Spinal cord (tissue), 10 donors: ENCODE data around the gene SLC12A3. TPM values are rescaled to one million over a fixed set of nuclear protein-coding genes. Genes with fewer than 3 reads are reported as not detected.

ENCODE experiments used
- DNase-seq, 6 donors: peaks; one replicate each; pipeline versions ENCODE4 v3.0.0 to v3.0.0-alpha.2; 2013 to 2015; ENCODE audit warnings: low spot score in 6 of 6, low read depth in 4 of 6
- H3K27ac ChIP-seq: one replicate; pipeline ENCODE4 v1.5.1; 2013; ENCODE audit warnings: low read depth, low read length, control low read depth
- H3K27me3 ChIP-seq: one replicate; pipeline ENCODE4 v1.6.1; 2013; ENCODE audit warnings: low read length; ENCODE audit not compliant: control insufficient read depth, insufficient read depth
- H3K36me3 ChIP-seq: one replicate; pipeline ENCODE4 v1.6.1; 2013; ENCODE audit warnings: low read length; ENCODE audit not compliant: control insufficient read depth, insufficient read depth
- H3K4me1 ChIP-seq: one replicate; pipeline ENCODE4 v1.6.1; 2013; ENCODE audit warnings: low read length; ENCODE audit not compliant: control insufficient read depth, insufficient read depth
- H3K4me3 ChIP-seq: one replicate; pipeline ENCODE4 v1.5.1; 2013; ENCODE audit warnings: low read depth, low read length, control low read depth
- H3K9me3 ChIP-seq: one replicate; pipeline ENCODE4 v1.6.1; 2013; ENCODE audit warnings: low read length; ENCODE audit not compliant: control insufficient read depth, insufficient read depth
- WGBS: methylation state at CpG from one replicate; pipeline ENCODE4 v1.1.5; 2013; ENCODE audit warnings: missing lambda C conversion rate; ENCODE audit not compliant: insufficient coverage; 5-methylcytosine and 5-hydroxymethylcytosine counted together
- polyA plus RNA-seq, 2 donors: library from polyadenylated mRNA; unstranded; fragments of 120-200 nt; gene quantifications; one replicate each; pipeline ENCODE4 v1.2.1, GENCODE V29; 2013; ENCODE audit not compliant: insufficient read length in 2 of 2
- total RNA-seq, 2 donors: library from RNA; depleted of rRNA in 1 of 2; stranded (reverse); fragments of 120-200 nt in 1 of 2; fragments of >200 nt in 1 of 2; gene quantifications; one replicate each; pipeline versions ENCODE4 v1.2.3 to v1.2.4, GENCODE V29; 2013 to 2014
- donor health status: healthy.

Gene SLC12A3
- total and polyA plus RNA-seq, 4 donors = 0.11 to 0.22 (median 0.15) TPM

DNA sequence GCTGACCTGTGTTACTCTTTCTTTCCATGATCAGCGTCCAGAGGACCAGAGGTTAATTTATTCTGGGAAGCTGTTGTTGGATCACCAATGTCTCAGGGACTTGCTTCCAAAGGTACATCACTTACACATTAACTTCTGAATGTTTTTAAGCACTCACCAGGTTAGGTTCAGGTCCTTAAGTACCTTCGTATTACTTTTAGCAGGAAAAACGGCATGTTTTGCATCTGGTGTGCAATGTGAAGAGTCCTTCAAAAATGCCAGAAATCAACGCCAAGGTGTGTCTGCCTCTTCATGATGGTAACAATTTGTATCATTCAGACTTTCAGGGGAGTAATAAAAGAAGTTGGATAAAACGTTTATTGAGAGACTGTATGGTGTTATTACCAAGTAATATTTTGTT lies 70.2 kb downstream of the SLC12A3 start:
- H3K9me3 ChIP-seq = no peaks in the 10 kb centered on the region
- peaks cover 20% of the 10 kb centered on the region for H3K36me3 ChIP-seq
- peaks cover 17% of the 10 kb centered on the region for H3K4me1 ChIP-seq
- 96% methylated on average over 3 of the region's 5 CpGs for WGBS
- no peak for DNase-seq
- H3K4me3 ChIP-seq = peak overlapping the region; percentile 24
- no peaks in the 10 kb centered on the region for H3K27me3 ChIP-seq
- H3K27ac ChIP-seq = no peak overlapping the region

DNA sequence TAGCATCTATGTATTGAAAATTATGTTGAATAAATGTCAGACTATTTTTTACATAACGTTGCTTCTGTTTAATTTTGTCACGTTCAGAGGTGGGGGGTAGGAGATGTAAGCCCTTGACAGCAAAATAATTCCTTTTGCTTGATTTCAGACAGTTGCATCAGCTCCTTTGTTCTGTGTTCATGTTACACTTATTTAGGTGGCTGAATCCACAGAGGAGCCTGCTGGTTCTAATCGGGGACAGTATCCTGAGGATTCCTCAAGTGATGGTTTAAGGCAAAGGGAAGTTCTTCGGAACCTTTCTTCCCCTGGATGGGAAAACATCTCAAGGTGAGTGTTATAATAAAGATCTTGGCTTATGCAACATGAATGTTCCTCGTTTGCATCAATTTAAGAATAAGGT lies 71.5 kb downstream of the SLC12A3 start:
- WGBS = 94% methylated on average over 3 of the region's 5 CpGs
- Histone ChIP-seq H3K36me3 (peaks cover 29% of the 10 kb centered on the region), H3K27me3 (no peaks in the 10 kb centered on the region), H3K27ac (no peak overlapping the region), H3K4me1 (peaks cover 7% of the 10 kb centered on the region), H3K4me3 (no peak overlapping the region), H3K9me3 (no peaks in the 10 kb centered on the region)
- DNase-seq = no peak

DNA sequence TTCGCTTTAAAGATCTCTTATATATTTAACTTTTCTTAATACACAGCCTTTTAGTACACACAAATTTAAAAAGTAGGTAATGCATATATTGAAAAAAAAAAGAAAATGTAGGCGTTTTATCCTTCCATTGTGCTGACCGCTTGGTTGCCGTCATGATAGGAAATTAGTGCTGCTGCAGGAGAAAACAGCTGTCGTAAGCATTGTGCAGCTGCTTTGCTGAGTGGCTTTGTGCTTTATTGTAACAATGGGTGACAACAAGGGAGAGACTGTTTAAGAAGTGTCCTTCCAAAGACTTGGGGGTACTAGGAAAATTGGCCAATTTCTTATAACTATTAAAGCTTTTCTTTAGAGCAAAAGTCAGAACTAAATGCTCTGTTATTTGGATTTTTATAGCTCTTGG lies 71.9 kb downstream of the SLC12A3 start:
- H3K27me3 ChIP-seq = no peaks in the 10 kb centered on the region
- H3K9me3 ChIP-seq = no peaks in the 10 kb centered on the region
- 52% methylated on average over 4 of the region's 5 CpGs for WGBS
- peaks cover 4% of the 10 kb centered on the region for H3K4me1 ChIP-seq
- H3K36me3 ChIP-seq = peaks cover 31% of the 10 kb centered on the region
- no peak overlapping the region for H3K27ac ChIP-seq
- H3K4me3 ChIP-seq = no peak overlapping the region
- DNase-seq = peak in 1 of 6 donors; percentile 34

DNA sequence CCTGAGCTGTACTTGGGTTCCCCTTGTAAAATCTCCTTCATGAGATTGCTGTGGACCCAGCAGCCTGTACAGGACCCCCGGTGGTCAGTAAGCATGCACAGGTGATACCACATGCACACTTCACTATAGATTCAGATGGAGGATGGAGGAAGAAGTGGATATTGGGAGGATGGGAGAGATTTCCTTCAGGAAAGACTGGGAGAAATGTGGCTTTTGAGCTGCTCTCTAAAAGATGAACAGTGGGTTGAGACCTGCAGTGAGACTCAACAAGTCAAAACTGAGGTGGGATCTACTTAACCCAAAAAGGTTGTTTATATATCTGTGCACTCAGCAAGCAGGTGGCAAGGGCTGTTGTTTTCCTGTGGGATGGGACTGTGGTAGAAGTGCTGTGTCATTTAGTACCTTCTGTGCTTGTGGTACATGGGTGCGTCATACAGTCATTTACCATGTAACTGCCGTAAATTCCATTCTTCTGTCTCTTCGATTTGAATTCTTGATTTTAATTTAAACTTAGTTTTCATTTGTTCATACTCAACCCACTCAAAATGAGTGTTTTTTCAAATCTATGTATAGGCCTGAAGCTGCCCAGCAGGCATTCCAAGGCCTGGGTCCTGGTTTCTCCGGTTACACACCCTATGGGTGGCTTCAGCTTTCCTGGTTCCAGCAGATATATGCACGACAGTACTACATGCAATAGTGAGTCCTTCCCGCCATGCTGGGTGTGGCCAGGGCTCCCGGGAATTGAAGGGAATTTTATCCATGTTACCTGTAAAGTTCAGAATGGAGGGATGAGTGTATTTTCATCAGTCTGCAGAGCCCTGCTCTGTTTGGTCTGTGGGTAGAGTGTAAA lies 73.9 kb downstream of the SLC12A3 start:
- H3K4me1 ChIP-seq = peaks cover 4% of the 10 kb centered on the region
- 90% methylated on average over 6 of the region's 8 CpGs for WGBS
- H3K27ac ChIP-seq = no peak overlapping the region
- no peaks in the 10 kb centered on the region for H3K27me3 ChIP-seq
- no peak overlapping the region for H3K4me3 ChIP-seq
- H3K9me3 ChIP-seq = no peaks in the 10 kb centered on the region
- peaks cover 42% of the 10 kb centered on the region for H3K36me3 ChIP-seq
- no peak for DNase-seq

DNA sequence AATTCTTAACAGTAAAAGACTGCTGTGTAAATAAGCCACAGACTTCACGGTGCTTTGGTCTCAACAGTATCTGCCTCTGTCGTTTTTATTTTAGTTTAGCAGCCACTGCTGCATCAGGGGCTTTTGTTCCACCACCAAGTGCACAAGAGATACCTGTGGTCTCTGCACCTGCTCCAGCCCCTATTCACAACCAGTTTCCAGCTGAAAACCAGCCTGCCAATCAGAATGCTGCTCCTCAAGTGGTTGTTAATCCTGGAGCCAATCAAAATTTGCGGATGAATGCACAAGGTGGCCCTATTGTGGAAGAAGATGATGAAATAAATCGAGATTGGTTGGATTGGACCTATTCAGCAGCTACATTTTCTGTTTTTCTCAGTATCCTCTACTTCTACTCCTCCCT lies 74.8 kb downstream of the SLC12A3 start:
- DNase-seq = no peak
- peaks cover 50% of the 10 kb centered on the region for H3K36me3 ChIP-seq
- H3K27ac ChIP-seq = no peak overlapping the region
- H3K4me3 ChIP-seq = no peak overlapping the region
- no peaks in the 10 kb centered on the region for H3K27me3 ChIP-seq
- H3K4me1 ChIP-seq = peaks cover under 1% of the 10 kb centered on the region
- 100% methylated on average over 2 of the region's 4 CpGs for WGBS
- H3K9me3 ChIP-seq = no peaks in the 10 kb centered on the region

DNA sequence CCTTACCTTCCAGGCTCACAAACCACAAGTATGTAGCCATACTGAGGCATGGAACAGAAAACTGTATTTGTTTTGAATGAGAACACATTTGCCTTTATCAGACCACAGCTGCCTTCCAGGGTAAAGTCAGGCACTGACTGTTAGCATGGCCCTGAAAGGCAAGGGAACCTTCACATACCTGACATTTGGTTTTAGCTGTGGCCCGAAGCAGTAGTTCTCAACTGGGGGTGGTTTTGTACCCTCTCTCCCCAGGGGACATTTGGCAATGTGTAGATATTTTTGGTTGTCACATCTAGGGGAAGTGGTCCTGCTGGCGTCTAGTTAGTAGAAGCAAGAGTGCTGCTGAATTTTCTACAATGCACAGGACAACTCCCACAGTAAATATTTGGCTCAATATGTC lies 76.1 kb downstream of the SLC12A3 start:
- Histone ChIP-seq H3K36me3 (peaks cover 54% of the 10 kb centered on the region), H3K9me3 (no peaks in the 10 kb centered on the region), H3K4me1 (no peaks in the 10 kb centered on the region), H3K4me3 (no peak overlapping the region), H3K27ac (no peak overlapping the region), H3K27me3 (no peaks in the 10 kb centered on the region)
- no peak for DNase-seq
- 83% methylated on average over 1 of the region's 2 CpGs for WGBS

DNA sequence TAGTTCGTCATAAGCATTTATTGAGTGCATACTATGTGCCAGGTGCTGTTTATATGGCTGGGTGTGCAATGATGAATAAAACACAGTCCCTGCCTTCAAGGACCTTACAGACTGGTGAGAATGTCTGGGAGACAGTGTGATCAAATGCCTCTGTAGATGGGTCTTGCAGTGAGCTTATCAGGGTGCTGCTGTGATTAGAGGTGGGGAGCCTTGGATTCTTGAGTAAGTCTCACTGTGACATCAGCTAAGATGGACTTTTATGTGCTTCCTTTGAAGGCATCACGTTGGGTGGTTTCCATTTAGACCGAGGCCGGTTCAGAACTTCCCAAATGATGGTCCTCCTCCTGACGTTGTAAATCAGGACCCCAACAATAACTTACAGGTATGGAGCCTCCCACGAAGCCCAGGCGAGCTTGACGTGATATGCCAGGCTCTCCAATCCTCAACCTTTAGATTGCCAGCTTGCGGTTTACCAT lies 76.9 kb downstream of the SLC12A3 start:
- Histone ChIP-seq H3K9me3 (no peaks in the 10 kb centered on the region), H3K36me3 (peaks cover 56% of the 10 kb centered on the region), H3K4me3 (no peak overlapping the region), H3K4me1 (no peaks in the 10 kb centered on the region), H3K27ac (no peak overlapping the region), H3K27me3 (no peaks in the 10 kb centered on the region)
- DNase-seq = no peak
- 95% methylated on average over 9 of the region's 9 CpGs for WGBS

DNA sequence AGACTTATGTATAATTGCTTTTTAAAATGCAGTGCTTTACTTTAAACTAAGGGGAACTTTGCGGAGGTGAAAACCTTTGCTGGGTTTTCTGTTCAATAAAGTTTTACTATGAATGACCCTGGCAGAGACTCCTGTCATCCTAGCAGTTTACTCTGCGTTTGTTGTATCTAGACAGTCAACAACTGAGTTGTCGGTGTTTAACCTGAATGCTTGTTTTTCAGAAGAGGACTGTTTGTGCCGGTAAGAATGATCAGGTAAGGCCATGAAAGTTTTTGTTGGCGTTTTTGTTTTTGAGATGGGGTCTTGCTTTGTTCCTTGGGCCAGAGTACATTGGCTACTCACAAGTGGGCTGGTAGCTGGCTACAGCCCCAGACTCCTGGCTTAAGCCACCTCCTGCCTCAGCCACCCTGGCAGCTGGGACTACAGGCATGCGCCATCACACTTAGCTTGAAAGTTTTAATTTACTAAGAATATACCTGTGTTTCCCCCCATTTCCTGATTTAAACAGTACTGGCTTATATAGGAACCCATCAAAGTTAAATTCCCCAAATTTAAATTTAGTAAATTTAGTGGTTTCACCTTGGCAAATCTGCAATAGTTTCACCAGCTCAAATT lies 78.9 kb downstream of the SLC12A3 start:
- H3K27ac ChIP-seq = no peak overlapping the region
- H3K4me1 ChIP-seq = no peaks in the 10 kb centered on the region
- 79% methylated on average over 5 of the region's 6 CpGs for WGBS
- peaks cover 49% of the 10 kb centered on the region for H3K36me3 ChIP-seq
- no peak overlapping the region for H3K4me3 ChIP-seq
- H3K9me3 ChIP-seq = no peaks in the 10 kb centered on the region
- H3K27me3 ChIP-seq = no peaks in the 10 kb centered on the region
- DNase-seq = no peak

DNA sequence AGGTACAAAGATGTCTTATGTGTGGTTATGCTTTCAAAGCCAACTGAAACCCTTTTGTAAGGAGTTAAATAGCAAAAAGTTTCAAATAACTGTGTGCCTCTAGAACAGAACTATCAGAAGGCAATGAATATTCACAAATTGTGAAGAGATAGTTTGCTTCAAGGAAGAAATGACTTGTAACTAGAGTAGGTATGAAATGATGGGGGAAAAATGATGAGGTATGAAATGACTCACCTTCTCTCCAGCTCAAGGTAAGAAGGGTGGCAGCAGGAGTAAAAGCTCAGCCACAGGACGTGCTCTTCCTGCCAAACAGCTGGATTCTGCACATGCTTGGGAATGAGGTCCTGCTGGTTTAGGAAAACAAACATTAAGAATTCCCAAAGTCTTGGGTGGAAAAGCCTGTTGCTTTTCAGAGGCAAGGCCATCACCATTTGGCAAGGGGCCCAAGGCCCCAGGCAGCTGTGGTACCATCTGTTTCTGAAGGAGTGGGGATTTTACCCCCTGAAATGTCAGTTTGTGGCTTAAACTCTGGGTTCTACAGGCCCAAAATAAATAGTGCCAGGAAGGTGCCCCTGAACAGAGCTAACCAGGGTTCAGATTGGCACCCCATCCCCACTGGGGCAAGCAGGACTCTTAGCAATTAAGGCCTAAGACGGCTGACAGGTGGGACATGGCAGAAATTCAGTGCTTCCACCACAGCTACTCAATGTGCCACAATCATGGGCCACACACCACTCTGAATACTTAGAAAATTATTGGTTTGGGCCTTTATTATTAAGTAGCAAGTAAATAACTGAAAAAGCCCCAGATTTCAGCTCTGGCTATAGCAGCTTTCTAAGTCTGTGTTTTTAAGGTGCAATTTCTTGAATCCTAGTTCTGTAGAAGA lies 80.2 kb downstream of the SLC12A3 start:
- DNase-seq = peak in 1 of 6 donors; percentile 55
- Histone ChIP-seq H3K4me1 (peaks cover under 1% of the 10 kb centered on the region), H3K27me3 (no peaks in the 10 kb centered on the region), H3K36me3 (peaks cover 38% of the 10 kb centered on the region), H3K27ac (no peak overlapping the region), H3K4me3 (no peak overlapping the region), H3K9me3 (no peaks in the 10 kb centered on the region)
- WGBS = 43% methylated on average over 1 of the region's 2 CpGs
